GM12878 (cell line): ENCODE measurements around the gene KATNIP. TPM values are rescaled to one million over a fixed set of nuclear protein-coding genes. Genes with fewer than 3 reads are reported as not detected.
"Not testable (repeated sequence)": the region's sequence is repeated elsewhere in the genome, so short reads cannot be mapped to it uniquely, and the experiment has no call there.

Source experiments
- ATAC-seq: fragments of 200-7000 bp; cut with Tn5 transposase; 3 replicates; pipeline ENCODE4 v1.9.1; 2020; ENCODE audit warnings: mild to moderate bottlenecking, moderate library complexity
- BruUV-seq: library from RNA; stranded (reverse); fragments of 400-500 nt; replicated peaks from 2 replicates; lab custom pipeline; 2021; lab: Mats Ljungman, UMichigan
- CTCF ChIA-PET: fragments of 300-600 bp; sonication (Branson Sonifier 250); formaldehyde crosslinking; extraction: SDS; loops from one replicate; lab custom pipeline; 2021; ENCODE audit warnings: inconsistent platforms; lab: Yijun Ruan, JAX
- POLR2A ChIA-PET: fragments of 350-600 bp; formaldehyde crosslinking; extraction: SDS; loops from one replicate; lab custom pipeline; 2021; ENCODE audit warnings: inconsistent platforms; lab: Charles Lee
- RAD21 ChIA-PET: fragments of 300-600 bp; sonication (Branson Sonifier 250); formaldehyde crosslinking; loops from one replicate; lab custom pipeline; 2023; ENCODE audit warnings: antibody characterized with exemption; ENCODE audit not compliant: unreplicated experiment; lab: Charles Lee
- SMC1A ChIA-PET: fragments of 300-600 bp; sonication (Branson Sonifier 250); formaldehyde crosslinking; loops from one replicate; lab custom pipeline; 2023; ENCODE audit not compliant: unreplicated experiment, uncharacterized antibody; lab: Charles Lee
- DNase-seq: peaks from one replicate; pipeline ENCODE4 v3.0.0-alpha.2; 2011; ENCODE audit warnings: low read depth, low spot score
- FAIRE-seq: peaks from 3 replicates; lab custom pipeline; 2011; peaks lifted over from hg19 to GRCh38; lab: Jason Lieb, UNC
- H2AFZ ChIP-seq: 2 replicates; pipeline ENCODE4 v1.6.0; 2011; ENCODE audit warnings: low read depth, low read length, control low read depth; ENCODE audit not compliant: control insufficient read depth
- H3K27ac ChIP-seq: 2 replicates; pipeline ENCODE4 v1.5.1; 2011; ENCODE audit warnings: control low read depth; ENCODE audit not compliant: control insufficient read depth, insufficient read depth
- H3K27me3 ChIP-seq, 2 experiments: replicated peaks in 1 of 2; 2 replicates each; pipeline versions ENCODE4 v1.6.0 to v1.6.1; 2011; ENCODE audit warnings: low read length in 1 of 2; ENCODE audit not compliant: control insufficient read depth in 2 of 2, insufficient read depth in 2 of 2
- H3K36me3 ChIP-seq, 2 experiments: 2 replicates each; pipeline ENCODE4 v1.5.1; 2011; ENCODE audit warnings: low read length in 1 of 2; ENCODE audit not compliant: control insufficient read depth in 2 of 2, insufficient read depth in 2 of 2
- H3K4me1 ChIP-seq: 2 replicates; pipeline ENCODE4 v1.6.1; 2011; ENCODE audit warnings: mild to moderate bottlenecking, low read length, moderate library complexity, mixed read lengths; ENCODE audit not compliant: control insufficient read depth, insufficient read depth
- H3K4me2 ChIP-seq: 2 replicates; pipeline ENCODE4 v1.6.0; 2011; ENCODE audit warnings: control low read depth; ENCODE audit not compliant: control insufficient read depth, insufficient read depth
- H3K4me3 ChIP-seq: fragments of 200-600 bp; sonication (generic); 2 replicates; pipeline ENCODE4 v1.5.1; 2016
- H3K79me2 ChIP-seq: 2 replicates; pipeline ENCODE4 v1.6.0; 2011; ENCODE audit warnings: low read length; ENCODE audit not compliant: control insufficient read depth, insufficient read depth
- H3K9ac ChIP-seq: 2 replicates; pipeline ENCODE4 v1.8.0; 2011; ENCODE audit warnings: low read length, control low read depth, mixed read lengths; ENCODE audit not compliant: control insufficient read depth, insufficient read depth
- H3K9me3 ChIP-seq: replicated peaks from 3 replicates; pipeline ENCODE4 v1.5.1; 2011; ENCODE audit warnings: mild to moderate bottlenecking, low read length; ENCODE audit not compliant: control insufficient read depth, insufficient read depth
- H4K20me1 ChIP-seq: 2 replicates; pipeline ENCODE4 v1.6.0; 2011; ENCODE audit not compliant: control insufficient read depth, insufficient read depth
- BACH1 ChIP-seq: fragments of 450-650 bp; IDR thresholded peaks from 2 replicates; pipeline ENCODE4 v1.6.1; 2017; ENCODE audit warnings: mild to moderate bottlenecking, borderline replicate concordance
- BRCA1 ChIP-seq: IDR thresholded peaks from 2 replicates; pipeline ENCODE4 v1.6.1; 2011; ENCODE audit warnings: low read depth, low read length, improper control_type of control experiment
- CUX1 ChIP-seq: IDR thresholded peaks from 2 replicates; pipeline ENCODE4 v1.6.1; 2012; ENCODE audit warnings: improper control_type of control experiment, low read depth, low read length; ENCODE audit not compliant: insufficient replicate concordance
- EZH2 ChIP-seq: IDR thresholded peaks from 2 replicates; pipeline ENCODE4 v1.6.1; 2012; ENCODE audit warnings: low read depth, mild to moderate bottlenecking, control low read depth, inconsistent platforms, low read length, borderline replicate concordance; ENCODE audit not compliant: control insufficient read depth
- NFYA ChIP-seq: IDR thresholded peaks from 2 replicates; pipeline ENCODE4 v1.6.1; 2011; ENCODE audit warnings: low read depth, mild to moderate bottlenecking, low read length, improper control_type of control experiment, borderline replicate concordance
- NR2F1 ChIP-seq: fragments of 450-650 bp; conservative IDR thresholded peaks from 2 replicates; pipeline ENCODE4 v1.6.1; 2017; ENCODE audit warnings: mild to moderate bottlenecking
- RUNX3 ChIP-seq: IDR thresholded peaks from 2 replicates; pipeline ENCODE4 v1.6.1; 2012; ENCODE audit warnings: low read length, inconsistent platforms
- SP1 ChIP-seq: IDR thresholded peaks from one replicate; pipeline ENCODE4 v1.6.1; 2011; ENCODE audit warnings: low read depth, low read length
- STAT1 ChIP-seq: fragments of 450-650 bp; conservative IDR thresholded peaks from 2 replicates; pipeline ENCODE4 v1.6.1; 2014; ENCODE audit warnings: antibody characterized with exemption, mild to moderate bottlenecking
- ZNF384 ChIP-seq: IDR thresholded peaks from 2 replicates; pipeline ENCODE4 v1.6.1; 2012; ENCODE audit warnings: low read depth, mild to moderate bottlenecking, low read length, improper control_type of control experiment, borderline replicate concordance
- WGBS: methylation state at CpG from one replicate; pipeline ENCODE4 v1.1.6; 2016; ENCODE audit warnings: low lambda C conversion rate; ENCODE audit not compliant: insufficient replicate concordance, insufficient coverage; ENCODE audit errors: missing lambda C conversion rate; 5-methylcytosine and 5-hydroxymethylcytosine counted together
- in situ Hi-C: fragments of 300-500 bp; cut with MboI; formaldehyde crosslinking; loops from 9 replicates; pipeline ENCODE4 v1.14.3; 2018; ENCODE audit warnings: mixed read lengths
- intact Hi-C: fragments of 100-400 bp; cut with micrococcal nuclease; formaldehyde crosslinking; loops from one replicate; pipeline ENCODE4 v1.14.2; 2022; ENCODE audit not compliant: unreplicated experiment
- polyA plus RNA-seq, 11 experiments: library from polyadenylated mRNA; depleted of rRNA in 4 of 11; unstranded in 6 of 11; stranded (reverse) in 5 of 11; fragments of >200 nt; fragmentation: Nextera tagmentation in 4 of 11; fragmentation: Illumina TruSeq in 1 of 11; extraction: Ambion mirVana in 4 of 11; extraction: Trizol in 1 of 11; gene quantifications; 1 replicate in 1 of 11; 2 replicates in 10 of 11; pipeline versions ENCODE4 v1.2.1 to v1.2.3, GENCODE V29; 2011 to 2016; ENCODE audit warnings: inconsistent platforms in 2 of 11, missing spikeins in 2 of 11, low read depth in 1 of 11
- total RNA-seq, 4 experiments: library from RNA; depleted of rRNA in 3 of 4; stranded (reverse); fragments of >200 nt in 3 of 4; fragmentation: Illumina TruSeq in 1 of 4; extraction: Trizol in 1 of 4; gene quantifications; 2 replicates each; pipeline versions ENCODE4 v1.2.1 to v1.2.3, GENCODE V29; 2013 to 2021

The KATNIP gene
- total and polyA plus RNA-seq, 10 of the 15 experiments (the other 5 are each of a cell fraction or from before 2014, with no cell fraction given), result 1.6 to 13.8 (median 9.1) TPM

- H3K4me3 ChIP-seq, POLR2A ChIA-PET, FAIRE-seq, DNase-seq, RAD21 ChIA-PET, H2AFZ ChIP-seq, H3K4me2 ChIP-seq, H3K36me3 ChIP-seq, ATAC-seq, CTCF ChIA-PET, H3K9me3 ChIP-seq, H4K20me1 ChIP-seq, in situ Hi-C loops, H3K27me3 ChIP-seq, intact Hi-C loops, BruUV-seq, H3K4me1 ChIP-seq, H3K27ac ChIP-seq, H3K9ac ChIP-seq, SMC1A ChIA-PET, H3K79me2 ChIP-seq: not testable (repeated sequence)
- WGBS, result 75% methylated on average over 8 of the region's 8 CpGs
Measured at GRCh38 chr16:27570986-27571385, 21.0 kb downstream of the KATNIP start.

GRCh38 chr16:27571433-27572326, 21.7 kb downstream of the KATNIP start:
- Histone ChIP-seq H3K27ac (no peak overlapping the region), H3K4me1 (no peaks in the 10 kb centered on the region), H3K27me3 (no peaks in the 10 kb centered on the region), H3K79me2 (no peaks in the 10 kb centered on the region), H3K9me3 (no peaks in the 10 kb centered on the region), H3K4me2 (no peak overlapping the region), H2AFZ (no peak overlapping the region), H3K36me3 (no peaks in the 10 kb centered on the region; a peak in 1 of 4 replicates), H3K4me3 (no peak overlapping the region), H4K20me1 (no peaks in the 10 kb centered on the region), H3K9ac (no peak overlapping the region)
- ChIA-PET RAD21 (no interaction called here), SMC1A (no interaction called here), CTCF (no interaction called here), POLR2A (no interaction called here)
- in situ Hi-C loops (no loop called here), intact Hi-C loops (no loop called here)
- FAIRE-seq (no peak), DNase-seq (no peak), ATAC-seq (no peak)
- BruUV-seq, result no TSS peak
- WGBS, result 90% methylated on average over 8 of the region's 8 CpGs
- TF ChIP-seq CUX1, result no peak
- TF ChIP-seq EZH2, result no peak
- TF ChIP-seq ZNF384, result no peak
- no peak for TF ChIP-seq RUNX3
- TF ChIP-seq SP1, result no peak
- TF ChIP-seq NR2F1, result no peak
- no peak for TF ChIP-seq STAT1
- TF ChIP-seq NFYA, result no peak
- TF ChIP-seq BRCA1, result no peak
- no peak for TF ChIP-seq BACH1
